GM18499 (cell line): Measurements from ENCODE around the gene ITGA5.

Experiments used
- ATAC-seq: cut with Tn5 transposase; IDR thresholded peaks from one replicate; pipeline ENCODE4 v1.9.1; 2021; ENCODE audit warnings: moderate number of reproducible peaks; ENCODE audit not compliant: insufficient read depth, unreplicated experiment

Gene ITGA5

GRCh38 chr12:54431911-54432814 is 13.1 kb upstream of the ITGA5 start:
- no peak for ATAC-seq

GRCh38 chr12:54430471-54431069 is 11.5 kb upstream of the ITGA5 start:
- ATAC-seq, result no peak

GRCh38 chr12:54429014-54429471 is 10.0 kb upstream of the ITGA5 start:
- ATAC-seq, result no peak

GRCh38 chr12:54428050-54429013 is 9.3 kb upstream of the ITGA5 start:
- no peak for ATAC-seq

GRCh38 chr12:54427106-54427505 is 8.0 kb upstream of the ITGA5 start:
- no peak for ATAC-seq

- no peak for ATAC-seq
These were observed 7.6 kb upstream of the ITGA5 start for GRCh38 chr12:54426690-54427089.

- no peak for ATAC-seq
These were observed 6.6 kb upstream of the ITGA5 start for GRCh38 chr12:54425702-54426101.

GRCh38 chr12:54424224-54424623 is 5.2 kb upstream of the ITGA5 start:
- no peak for ATAC-seq

- no peak for ATAC-seq
These were observed 4.7 kb upstream of the ITGA5 start for GRCh38 chr12:54423816-54424150.

- no peak for ATAC-seq
These were observed 2.8 kb upstream of the ITGA5 start for GRCh38 chr12:54421879-54422250.

GRCh38 chr12:54421175-54421878 is 2.3 kb upstream of the ITGA5 start:
- no peak for ATAC-seq

- ATAC-seq, result no peak
These were observed 1.7 kb upstream of the ITGA5 start for GRCh38 chr12:54420766-54421144.

- ATAC-seq, result no peak
These were observed 502 bp downstream of the ITGA5 start for GRCh38 chr12:54418441-54419087.

GRCh38 chr12:54417712-54418440 is 1.2 kb downstream of the ITGA5 start:
- ATAC-seq, result no peak

GRCh38 chr12:54416687-54417603 is 2.1 kb downstream of the ITGA5 start:
- ATAC-seq, result no peak

- no peak for ATAC-seq
These were observed 3.7 kb downstream of the ITGA5 start for GRCh38 chr12:54415221-54415929.
